RWPE1 (cell line): ENCODE measurements around the gene AK1.
A peak's percentile ranks its signal among the peaks of the same experiment; 100 is the strongest.
"Not testable (repeated sequence)": the region's sequence is repeated elsewhere in the genome, so short reads cannot be mapped to it uniquely, and the experiment has no call there.

Source experiments
- CTCF ChIA-PET: fragments of 350-600 bp; sonication (Branson Sonifier 250); formaldehyde crosslinking; extraction: SDS; loops from one replicate; lab custom pipeline; 2021; lab: Yijun Ruan, JAX
- POLR2A ChIA-PET: fragments of 400-600 bp; formaldehyde crosslinking; extraction: SDS; loops from one replicate; lab custom pipeline; 2020; ENCODE audit warnings: antibody characterized with exemption; ENCODE audit not compliant: low non-redundant PET; lab: Yijun Ruan, JAX
- DNase-seq: peaks from one replicate; pipeline ENCODE4 v3.0.0; 2012; ENCODE audit warnings: low spot score
- H3K27ac ChIP-seq: fragments of 450-650 bp; 2 replicates; pipeline ENCODE4 v1.5.1; 2017
- TF ChIP-seq, protein P1 (sequence below): fragments of 450-650 bp; conservative IDR thresholded peaks from 2 replicates; pipeline ENCODE4 v1.5.1; 2017; ENCODE audit warnings: low read depth, mild to moderate bottlenecking

AK1 gene

DNA sequence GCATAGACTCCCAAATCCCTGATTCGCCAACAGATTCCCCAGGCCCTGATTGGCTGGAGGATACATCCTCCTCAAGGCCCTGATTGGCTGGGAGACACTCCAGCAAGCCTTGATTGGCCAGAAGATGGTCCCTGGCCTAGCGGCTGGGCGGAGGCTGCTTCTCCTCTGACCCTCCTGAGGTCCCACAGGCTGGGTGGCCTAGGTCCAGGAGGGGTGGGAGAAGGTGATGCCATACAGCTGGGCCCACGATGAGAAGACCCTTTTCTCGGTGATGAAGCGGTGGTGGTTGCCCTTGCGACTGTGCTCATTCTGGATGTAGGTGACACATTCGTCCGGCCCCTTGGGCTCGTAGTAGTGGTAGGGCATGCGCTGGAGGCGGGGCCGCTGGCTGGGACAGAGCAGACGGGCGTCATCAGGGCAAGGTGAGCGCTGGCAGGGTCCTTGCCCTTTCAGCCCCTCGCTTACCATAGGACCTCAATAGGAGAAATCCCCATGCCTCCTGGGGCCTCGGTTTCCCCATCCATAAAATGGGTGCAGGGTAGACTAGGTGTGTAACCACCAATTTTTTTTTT is 9.0 kb upstream of the AK1 start:
- TF ChIP-seq, protein P1, sequence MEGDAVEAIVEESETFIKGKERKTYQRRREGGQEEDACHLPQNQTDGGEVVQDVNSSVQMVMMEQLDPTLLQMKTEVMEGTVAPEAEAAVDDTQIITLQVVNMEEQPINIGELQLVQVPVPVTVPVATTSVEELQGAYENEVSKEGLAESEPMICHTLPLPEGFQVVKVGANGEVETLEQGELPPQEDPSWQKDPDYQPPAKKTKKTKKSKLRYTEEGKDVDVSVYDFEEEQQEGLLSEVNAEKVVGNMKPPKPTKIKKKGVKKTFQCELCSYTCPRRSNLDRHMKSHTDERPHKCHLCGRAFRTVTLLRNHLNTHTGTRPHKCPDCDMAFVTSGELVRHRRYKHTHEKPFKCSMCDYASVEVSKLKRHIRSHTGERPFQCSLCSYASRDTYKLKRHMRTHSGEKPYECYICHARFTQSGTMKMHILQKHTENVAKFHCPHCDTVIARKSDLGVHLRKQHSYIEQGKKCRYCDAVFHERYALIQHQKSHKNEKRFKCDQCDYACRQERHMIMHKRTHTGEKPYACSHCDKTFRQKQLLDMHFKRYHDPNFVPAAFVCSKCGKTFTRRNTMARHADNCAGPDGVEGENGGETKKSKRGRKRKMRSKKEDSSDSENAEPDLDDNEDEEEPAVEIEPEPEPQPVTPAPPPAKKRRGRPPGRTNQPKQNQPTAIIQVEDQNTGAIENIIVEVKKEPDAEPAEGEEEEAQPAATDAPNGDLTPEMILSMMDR: no peak
- POLR2A ChIA-PET: no interaction called here
- CTCF ChIA-PET: interaction anchor here (0.6 kb wide), 1 partner anchor 360 kb away, joined by 5 read pairs; no protein-coding TSS in a partner anchor
- peak overlapping the region; percentile 48; the same call in 1 of the 2 replicates for H3K27ac ChIP-seq
- DNase-seq: peak; percentile 68

DNA sequence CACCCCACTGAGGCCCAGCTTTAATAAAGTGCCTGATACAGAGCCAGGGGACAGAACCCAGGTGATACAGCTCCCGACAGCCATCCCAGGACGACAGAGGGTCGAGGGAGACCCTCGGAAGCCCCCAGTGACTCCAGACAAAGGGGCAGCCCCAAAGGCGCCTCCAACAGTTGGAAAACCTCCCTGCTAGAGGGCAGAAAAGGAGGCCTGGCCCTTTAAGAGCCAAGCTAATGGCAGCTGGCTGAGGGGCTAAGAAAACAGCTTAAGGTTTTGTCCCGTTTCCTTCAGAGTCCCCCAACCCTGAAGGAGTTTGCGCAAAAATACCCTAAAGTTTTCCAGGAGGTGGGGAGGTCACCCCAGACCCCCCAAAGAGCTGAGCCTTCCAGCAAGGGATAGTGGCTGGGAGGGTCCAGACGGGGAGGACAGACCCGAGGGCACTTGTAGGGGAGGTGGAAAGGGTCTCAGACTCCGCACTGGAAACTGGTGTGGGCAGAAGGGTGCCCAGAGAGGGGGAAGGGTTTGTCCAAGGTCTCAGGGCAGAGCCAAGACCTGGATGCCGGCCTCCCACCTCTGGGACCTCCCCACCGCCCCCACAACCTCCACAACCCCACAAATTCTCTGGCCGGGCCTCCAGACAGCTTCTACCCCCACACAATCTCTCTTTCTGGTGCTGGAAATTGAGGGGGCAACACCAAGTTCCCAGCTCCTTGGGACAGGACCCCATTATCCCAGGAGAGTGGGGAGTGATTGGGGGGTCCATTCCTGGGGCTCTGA is 8.2 kb upstream of the AK1 start:
- TF ChIP-seq, protein P1: no peak
- H3K27ac ChIP-seq: peak overlapping the region; percentile 48
- POLR2A ChIA-PET: no interaction called here
- DNase-seq: no peak
- CTCF ChIA-PET: interaction anchor here (0.5 kb wide), 1 partner anchor 17 kb away, joined by 5 read pairs; no protein-coding TSS in a partner anchor

DNA sequence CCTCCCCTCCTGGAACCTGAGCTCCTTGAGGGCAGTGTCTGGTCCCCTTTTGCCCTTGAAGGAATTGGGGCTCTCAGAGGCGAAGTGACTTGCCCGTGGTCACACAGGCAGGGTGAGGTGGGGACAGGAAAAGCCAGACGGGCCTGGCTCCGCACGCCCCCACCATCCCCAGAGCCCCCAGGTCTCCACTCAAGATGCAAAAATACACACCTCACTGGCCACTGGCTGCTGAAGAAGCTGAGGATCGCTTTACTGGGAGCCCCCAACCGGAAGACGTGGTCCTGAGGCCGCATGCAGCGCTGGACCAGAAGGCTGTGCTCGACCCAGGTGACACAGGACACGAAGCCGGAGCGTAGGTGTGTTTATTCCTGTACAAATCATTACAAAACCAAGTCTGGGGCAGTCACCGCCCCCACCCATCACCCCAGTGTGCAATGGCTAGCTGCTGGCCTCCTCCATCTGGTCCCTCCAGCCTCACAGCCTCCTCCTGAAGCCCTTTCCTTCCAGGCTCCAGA is 7.6 kb upstream of the AK1 start:
- H3K27ac ChIP-seq: peak overlapping the region; percentile 48
- ChIA-PET POLR2A (no interaction called here), CTCF (interaction anchor here (0.6 to 1.5 kb wide), 2 partner anchors 15 to 41 kb away, joined by 3 to 4 read pairs; no protein-coding TSS in a partner anchor)
- TF ChIP-seq, protein P1: no peak
- no peak for DNase-seq

DNA sequence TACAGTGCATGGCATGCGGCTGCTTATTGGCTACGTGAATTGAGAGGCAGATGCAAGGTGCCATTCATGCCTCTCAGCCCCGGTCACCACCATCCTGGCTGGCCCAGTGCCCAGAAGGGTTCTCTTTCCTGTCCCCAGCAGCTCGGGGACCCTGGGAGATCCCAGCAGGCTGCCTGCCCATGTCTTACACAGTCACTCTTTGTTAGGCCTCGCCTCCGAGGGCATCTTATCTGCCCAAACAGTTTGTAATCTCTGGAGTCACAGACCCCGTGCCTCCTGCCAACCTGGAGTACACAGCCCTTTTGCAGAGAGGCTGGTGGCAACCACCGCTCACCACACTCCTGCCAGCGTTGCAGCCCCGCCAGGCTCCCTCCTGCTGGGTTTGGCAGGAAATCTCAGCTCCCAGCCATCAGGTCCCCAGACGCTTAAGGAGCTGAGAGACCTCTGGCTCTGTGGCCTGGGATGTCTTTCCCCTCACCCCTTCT is 7.0 kb upstream of the AK1 start:
- DNase-seq: no peak
- ChIA-PET POLR2A (no interaction called here), CTCF (interaction anchor here (0.6 to 1.5 kb wide), 2 partner anchors 15 to 41 kb away, joined by 3 to 4 read pairs; no protein-coding TSS in a partner anchor)
- H3K27ac ChIP-seq: peak overlapping the region; percentile 48
- TF ChIP-seq, protein P1: no peak

DNA sequence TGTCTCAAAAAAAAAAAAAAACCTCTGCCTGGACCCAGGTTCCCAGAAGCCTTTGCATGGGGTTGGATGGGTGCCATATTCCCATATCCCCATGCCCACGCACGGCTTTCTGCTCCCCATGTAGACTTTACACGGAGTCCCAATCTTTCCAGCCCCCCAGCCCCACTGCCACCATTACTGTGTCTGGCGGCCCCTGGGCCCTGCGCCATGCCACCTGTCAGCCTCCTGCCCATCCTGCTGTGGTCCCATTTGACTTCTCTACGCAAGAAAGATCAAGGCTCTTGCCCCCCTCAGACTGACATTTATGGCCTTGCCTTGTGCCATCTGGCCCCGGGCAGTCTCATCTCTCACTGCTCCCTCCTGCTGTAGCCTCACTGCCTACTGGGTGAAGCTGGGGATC is 6.5 kb upstream of the AK1 start:
- ChIA-PET CTCF (interaction anchor here (1.5 kb wide), 1 partner anchor 14 kb away, joined by 4 read pairs; no protein-coding TSS in a partner anchor), POLR2A (no interaction called here)
- H3K27ac ChIP-seq: peak overlapping the region; percentile 48
- TF ChIP-seq, protein P1: no peak
- DNase-seq: no peak

DNA sequence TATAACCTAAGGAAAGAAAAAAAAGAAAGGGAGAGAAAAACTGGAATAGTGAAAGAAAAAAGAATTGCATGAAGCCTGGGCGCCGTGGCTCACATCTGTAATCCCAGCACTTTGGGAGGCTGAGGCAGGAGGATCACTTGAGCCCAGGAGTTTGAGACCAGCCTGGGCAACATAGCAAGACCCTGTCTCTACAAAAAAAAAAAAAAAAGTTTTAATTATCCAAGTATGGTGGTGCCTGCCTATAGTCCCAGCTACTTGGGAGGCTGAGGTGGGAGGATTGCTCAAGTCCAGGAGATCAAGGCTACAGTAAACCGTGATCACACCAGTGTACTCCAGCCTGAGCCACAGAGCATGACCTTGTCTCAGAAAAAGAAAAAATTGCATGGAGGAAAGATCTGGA is 4.2 kb upstream of the AK1 start:
- ChIA-PET CTCF (interaction anchor here (0.8 to 0.9 kb wide), 2 partner anchors 16 to 39 kb away, joined by 3 read pairs; no protein-coding TSS in a partner anchor), POLR2A (interaction anchor here (0.6 kb wide), 1 partner anchor 70 kb away, joined by 3 read pairs; no protein-coding TSS in a partner anchor)
- H3K27ac ChIP-seq, DNase-seq: not testable (repeated sequence)
